GM21381 (cell line): ENCODE data around the gene LANCL2.

ENCODE experiments used
- ATAC-seq: cut with Tn5 transposase; IDR thresholded peaks from one replicate; pipeline ENCODE4 v1.9.1; 2021; ENCODE audit warnings: mild to moderate bottlenecking, moderate library complexity; ENCODE audit not compliant: unreplicated experiment

The LANCL2 gene

GRCh38 chr7:55361560-55361959, 3.6 kb upstream of the LANCL2 start:
- ATAC-seq = no peak

- no peak for ATAC-seq
These were observed 2.2 kb upstream of the LANCL2 start for GRCh38 chr7:55362927-55363326.

- ATAC-seq = no peak
These were observed 1.6 kb upstream of the LANCL2 start for GRCh38 chr7:55363386-55364170.

- peak; percentile 81 for ATAC-seq
These were observed 731 bp downstream of the LANCL2 start for GRCh38 chr7:55365675-55366460.

GRCh38 chr7:55366461-55367070, 1.4 kb downstream of the LANCL2 start:
- peak; percentile 25 for ATAC-seq

GRCh38 chr7:55367283-55367840, 2.2 kb downstream of the LANCL2 start:
- no peak for ATAC-seq

GRCh38 chr7:55369427-55370400, 4.6 kb downstream of the LANCL2 start:
- no peak for ATAC-seq

GRCh38 chr7:55374213-55374612, 9.1 kb downstream of the LANCL2 start:
- no peak for ATAC-seq

- ATAC-seq = no peak
These were observed 10.1 kb downstream of the LANCL2 start for GRCh38 chr7:55375237-55375636.

GRCh38 chr7:55377162-55377817, 12.2 kb downstream of the LANCL2 start:
- no peak for ATAC-seq

GRCh38 chr7:55379285-55379684, 14.1 kb downstream of the LANCL2 start:
- ATAC-seq = no peak

- ATAC-seq = no peak
These were observed 16.1 kb downstream of the LANCL2 start for GRCh38 chr7:55381189-55381588.

GRCh38 chr7:55381696-55382095, 16.6 kb downstream of the LANCL2 start:
- no peak for ATAC-seq

GRCh38 chr7:55382251-55382650, 17.1 kb downstream of the LANCL2 start:
- no peak for ATAC-seq

GRCh38 chr7:55386541-55386940, 21.4 kb downstream of the LANCL2 start:
- ATAC-seq = no peak

- ATAC-seq = no peak
These were observed 22.2 kb downstream of the LANCL2 start for GRCh38 chr7:55387062-55387965.

GRCh38 chr7:55396233-55396785, 31.2 kb downstream of the LANCL2 start:
- ATAC-seq = no peak

GRCh38 chr7:55397617-55398016, 32.5 kb downstream of the LANCL2 start:
- ATAC-seq = no peak
